C1 segment of cervical spinal cord (tissue), 14 donors: ENCODE data around the gene TMX4.
"Not testable (repeated sequence)": the region's sequence is repeated elsewhere in the genome, so short reads cannot be mapped to it uniquely, and the experiment has no call there.

Source experiments
- DNase-seq, 14 donors: peaks; one replicate each; lab custom pipeline; 2025; lab: John Stamatoyannopoulos, UW

The TMX4 gene

DNA sequence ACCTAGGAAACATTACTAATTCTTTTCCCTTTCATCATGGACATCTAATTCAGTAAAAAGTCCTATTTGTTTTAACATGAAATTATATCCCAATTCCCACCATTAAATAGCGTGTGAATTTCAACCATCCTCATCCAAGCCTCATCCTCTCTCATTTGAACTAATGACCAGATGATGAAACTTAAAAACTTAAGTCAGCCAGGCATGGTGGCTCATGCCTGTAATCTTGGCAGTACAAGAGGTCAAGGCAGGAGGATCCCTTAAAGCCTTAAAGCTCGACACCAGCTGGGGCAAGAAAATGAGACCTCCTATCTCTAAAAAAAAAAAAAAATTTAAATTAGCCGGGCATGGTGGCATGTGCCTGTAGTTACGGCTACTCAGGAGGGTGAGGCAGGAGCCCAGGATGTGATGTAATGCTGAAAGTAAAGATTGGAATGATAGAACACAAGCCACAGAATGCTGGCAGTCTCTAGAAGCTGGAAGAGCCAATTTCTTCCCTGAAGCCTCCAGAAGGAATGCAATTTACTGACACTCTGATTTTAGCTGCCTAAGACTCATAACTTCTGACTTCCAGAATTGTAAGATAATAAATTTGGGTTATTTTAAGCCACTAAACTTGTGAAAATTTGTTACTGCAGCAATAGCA lies 52.2 kb downstream of the TMX4 start:
- DNase-seq, result no peak

DNA sequence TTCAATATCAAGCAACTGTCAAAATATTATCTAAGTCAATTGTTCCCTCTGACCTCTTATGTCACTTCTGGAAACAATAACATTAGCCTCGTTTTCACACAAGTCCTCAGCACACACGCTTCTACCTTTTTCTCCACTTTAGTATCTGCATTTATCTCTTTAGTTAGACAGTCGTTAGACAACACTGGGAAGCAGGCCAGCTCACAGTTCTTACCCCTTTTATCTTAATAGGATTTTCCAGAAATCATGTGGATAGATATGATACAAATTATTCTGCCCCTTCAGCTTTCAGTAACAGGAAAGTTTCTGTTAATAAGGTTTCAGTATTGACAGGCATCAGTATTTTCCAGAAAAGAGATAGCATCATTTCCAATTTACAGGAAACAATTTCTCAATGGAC lies 53.4 kb downstream of the TMX4 start:
- DNase-seq, result no peak

DNA sequence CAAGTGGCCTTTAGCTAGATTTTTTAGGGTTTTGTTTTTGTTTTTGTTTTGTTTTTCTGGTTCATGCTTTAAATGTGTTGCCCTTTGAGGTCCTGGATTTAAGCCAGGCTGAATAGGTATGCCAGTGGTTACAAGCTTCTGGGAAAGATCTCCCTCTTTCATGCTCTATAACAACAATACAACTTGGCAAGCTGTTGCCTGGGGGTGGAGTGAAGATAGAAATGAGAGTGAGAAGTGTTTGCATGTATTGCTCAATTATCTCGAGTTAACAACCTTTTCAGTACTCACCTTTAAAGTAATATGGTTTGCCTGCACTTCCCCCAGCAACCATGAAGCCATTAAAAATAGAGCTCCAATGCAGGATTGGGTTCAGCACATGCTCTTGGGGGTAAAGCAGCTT lies 60.1 kb downstream of the TMX4 start:
- no peak for DNase-seq

DNA sequence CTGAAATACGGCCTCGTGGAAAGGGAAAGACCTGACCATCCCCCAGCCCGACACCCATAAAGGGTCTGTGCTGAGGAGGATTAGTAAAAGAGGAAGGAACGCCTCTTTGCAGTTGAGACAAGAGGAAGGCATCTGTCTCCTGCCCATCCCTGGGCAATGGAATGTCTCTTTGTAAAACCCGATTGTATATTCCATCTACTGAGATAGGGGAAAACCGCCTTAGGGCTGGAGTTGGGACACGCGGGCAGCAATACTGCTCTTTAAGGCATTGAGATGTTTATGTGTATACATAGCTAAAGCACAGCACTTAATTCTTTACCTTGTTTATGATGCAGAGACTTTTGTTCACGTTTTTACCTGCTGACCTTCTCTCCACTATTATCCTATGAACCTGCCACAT lies 63.0 kb downstream of the TMX4 start:
- DNase-seq, result not testable (repeated sequence)

GRCh38 chr20:7950387-7950786 lies 69.2 kb downstream of the TMX4 start:
- no peak for DNase-seq

GRCh38 chr20:7943891-7944290 lies 75.7 kb downstream of the TMX4 start:
- DNase-seq, result no peak

DNA sequence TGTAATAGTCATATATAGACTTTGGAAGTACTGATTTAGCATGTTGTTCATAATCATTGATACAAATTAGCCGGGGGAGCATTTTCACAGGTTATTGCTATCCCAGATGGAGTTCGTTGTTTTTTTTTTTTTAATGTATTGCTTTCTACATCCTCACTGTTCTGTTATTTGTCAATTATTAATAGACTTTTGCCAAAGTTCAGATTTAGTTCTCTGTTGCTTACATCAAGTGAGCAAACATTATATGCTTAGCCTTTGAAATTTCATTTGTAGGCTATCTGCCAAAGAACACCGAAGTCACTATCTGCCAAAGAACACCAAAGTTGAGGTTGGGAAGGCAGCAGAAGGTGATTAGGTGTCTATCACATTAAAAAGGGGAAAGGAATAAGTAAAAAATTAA lies 79.2 kb downstream of the TMX4 start, which contains the start of gene HAO1:
HAO1 (minus strand) TSS at position 118 of the 400 bp plus-strand sequence; CDS start at position 82, 36 bp downstream.
- no peak for DNase-seq

- DNase-seq, result no peak
Measured at GRCh38 chr20:7939663-7940062, 79.9 kb downstream of the TMX4 start.

- DNase-seq, result no peak
Measured at GRCh38 chr20:7938058-7938457, 81.5 kb downstream of the TMX4 start.

DNA sequence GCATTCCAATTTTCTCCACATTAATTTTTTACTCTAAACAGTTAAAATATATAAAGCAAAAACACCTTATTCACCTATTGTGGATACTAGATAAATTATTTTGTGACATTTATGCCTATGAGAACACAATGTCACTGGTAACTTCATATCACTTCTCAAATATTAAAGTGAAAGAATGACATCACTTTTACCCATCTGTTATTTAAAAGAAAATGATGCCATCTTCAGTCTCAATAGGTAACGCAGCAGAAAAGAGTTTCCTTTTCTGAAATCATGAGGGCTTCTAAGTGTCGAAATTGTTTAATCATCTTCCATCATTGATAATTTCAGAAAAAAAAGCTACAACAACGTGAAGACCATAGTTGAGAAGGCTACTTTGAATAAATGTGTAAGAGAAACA lies 82.2 kb downstream of the TMX4 start:
- DNase-seq, result no peak

GRCh38 chr20:7935027-7935551 lies 84.5 kb downstream of the TMX4 start:
- DNase-seq, result no peak

DNA sequence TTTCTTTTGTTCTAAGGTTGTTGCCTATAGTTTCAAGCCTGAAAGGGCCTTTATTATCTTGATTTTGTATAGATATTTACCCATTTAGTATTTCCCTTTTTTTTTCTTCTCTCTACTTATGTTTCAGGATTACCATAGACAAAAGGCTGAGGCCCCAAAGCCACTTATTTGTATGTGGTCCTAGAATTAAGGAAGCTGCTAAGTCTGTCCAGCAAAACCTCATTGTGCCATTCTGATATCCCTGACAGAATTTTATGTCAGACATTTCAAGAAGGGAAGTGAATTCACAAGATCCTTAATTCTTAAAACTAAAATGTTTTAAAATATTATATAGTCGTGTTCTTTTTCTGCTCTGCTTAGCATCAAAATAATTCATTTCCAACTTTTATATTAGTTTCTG lies 86.2 kb downstream of the TMX4 start:
- DNase-seq, result no peak

DNA sequence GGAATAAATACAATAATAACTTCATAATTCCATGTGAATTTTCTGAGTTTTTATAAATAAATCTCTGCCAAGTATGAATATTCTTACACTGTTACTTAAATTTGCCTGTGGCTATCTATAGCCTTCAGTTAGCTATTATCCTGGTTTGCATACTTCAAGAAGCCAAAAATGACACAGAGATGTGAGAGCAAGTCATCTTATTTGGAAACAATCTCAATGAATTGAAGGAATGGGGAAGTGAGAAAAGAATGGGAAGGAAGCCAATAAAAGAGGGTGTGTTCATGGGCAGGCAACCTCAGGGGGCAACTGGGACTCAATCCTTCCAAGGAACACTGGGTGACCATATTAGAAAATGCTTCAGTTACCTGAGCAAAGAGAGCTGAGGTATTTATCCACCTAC lies 89.2 kb downstream of the TMX4 start:
- DNase-seq, result no peak
